Mucosa of stomach (tissue), 1 donor: ENCODE data around the gene CAMK1G.

ENCODE experiments used
- H3K27me3 ChIP-seq: one replicate; pipeline ENCODE4 v1.7.0; 2013; ENCODE audit warnings: mild to moderate bottlenecking, low read length; ENCODE audit not compliant: control insufficient read depth, insufficient read depth
- H3K36me3 ChIP-seq: one replicate; pipeline ENCODE4 v1.7.0; 2013; ENCODE audit warnings: low read length; ENCODE audit not compliant: control insufficient read depth, insufficient read depth
- H3K4me1 ChIP-seq: one replicate; pipeline ENCODE4 v1.7.0; 2013; ENCODE audit warnings: mild to moderate bottlenecking, low read length; ENCODE audit not compliant: control insufficient read depth, insufficient read depth
- H3K4me3 ChIP-seq: one replicate; pipeline ENCODE4 v1.7.0; 2013; ENCODE audit warnings: low read length
- H3K9ac ChIP-seq: one replicate; pipeline ENCODE4 v1.7.0; 2013; ENCODE audit warnings: mild to moderate bottlenecking, low read length, moderate library complexity
- H3K9me3 ChIP-seq: one replicate; pipeline ENCODE4 v1.7.0; 2013; ENCODE audit warnings: mild to moderate bottlenecking, low read length, moderate library complexity; ENCODE audit not compliant: control insufficient read depth
- donor health status: Pancreatic carcinoma.

CAMK1G gene

GRCh38 chr1:209617755-209618154, 34.2 kb downstream of the CAMK1G start:
- Histone ChIP-seq H3K27me3 (no peaks in the 10 kb centered on the region), H3K36me3 (peaks cover 12% of the 10 kb centered on the region), H3K4me3 (no peak overlapping the region), H3K9me3 (no peaks in the 10 kb centered on the region), H3K4me1 (peaks cover 40% of the 10 kb centered on the region), H3K9ac (no peak overlapping the region)

GRCh38 chr1:209618291-209618690, 34.8 kb downstream of the CAMK1G start:
- Histone ChIP-seq H3K4me1 (peaks cover 40% of the 10 kb centered on the region), H3K9me3 (no peaks in the 10 kb centered on the region), H3K9ac (no peak overlapping the region), H3K4me3 (no peak overlapping the region), H3K36me3 (peaks cover 12% of the 10 kb centered on the region), H3K27me3 (no peaks in the 10 kb centered on the region)

GRCh38 chr1:209618756-209619420, 35.4 kb downstream of the CAMK1G start:
- Histone ChIP-seq H3K4me3 (no peak overlapping the region), H3K9me3 (no peaks in the 10 kb centered on the region), H3K36me3 (peaks cover 12% of the 10 kb centered on the region), H3K9ac (no peak overlapping the region), H3K27me3 (no peaks in the 10 kb centered on the region), H3K4me1 (peaks cover 37% of the 10 kb centered on the region)

GRCh38 chr1:209619696-209620486, 36.4 kb downstream of the CAMK1G start:
- H3K36me3 ChIP-seq: peaks cover 8% of the 10 kb centered on the region
- H3K4me3 ChIP-seq: no peak overlapping the region
- no peaks in the 10 kb centered on the region for H3K9me3 ChIP-seq
- peaks cover 34% of the 10 kb centered on the region for H3K4me1 ChIP-seq
- H3K9ac ChIP-seq: no peak overlapping the region
- H3K27me3 ChIP-seq: no peaks in the 10 kb centered on the region

- Histone ChIP-seq H3K36me3 (peaks cover 6% of the 10 kb centered on the region), H3K4me1 (peaks cover 34% of the 10 kb centered on the region), H3K4me3 (no peak overlapping the region), H3K9ac (no peak overlapping the region), H3K27me3 (no peaks in the 10 kb centered on the region), H3K9me3 (no peaks in the 10 kb centered on the region)
Measured at GRCh38 chr1:209620487-209620884, 37.0 kb downstream of the CAMK1G start.

GRCh38 chr1:209621286-209621685, 37.8 kb downstream of the CAMK1G start:
- no peaks in the 10 kb centered on the region for H3K9me3 ChIP-seq
- no peak overlapping the region for H3K4me3 ChIP-seq
- H3K9ac ChIP-seq: no peak overlapping the region
- H3K36me3 ChIP-seq: peaks cover 6% of the 10 kb centered on the region
- H3K27me3 ChIP-seq: no peaks in the 10 kb centered on the region
- peaks cover 34% of the 10 kb centered on the region for H3K4me1 ChIP-seq

- Histone ChIP-seq H3K27me3 (no peaks in the 10 kb centered on the region), H3K9me3 (no peaks in the 10 kb centered on the region), H3K4me3 (no peak overlapping the region), H3K36me3 (peaks cover 10% of the 10 kb centered on the region), H3K4me1 (peaks cover 34% of the 10 kb centered on the region), H3K9ac (no peak overlapping the region)
Measured at GRCh38 chr1:209621741-209622655, 38.5 kb downstream of the CAMK1G start.

- peaks cover 26% of the 10 kb centered on the region for H3K4me1 ChIP-seq
- H3K9ac ChIP-seq: no peak overlapping the region
- no peaks in the 10 kb centered on the region for H3K27me3 ChIP-seq
- no peaks in the 10 kb centered on the region for H3K9me3 ChIP-seq
- H3K36me3 ChIP-seq: peaks cover 14% of the 10 kb centered on the region
- H3K4me3 ChIP-seq: no peak overlapping the region
Measured at GRCh38 chr1:209622841-209623829, 39.6 kb downstream of the CAMK1G start.

GRCh38 chr1:209624558-209625549, 41.3 kb downstream of the CAMK1G start:
- Histone ChIP-seq H3K27me3 (no peaks in the 10 kb centered on the region), H3K9ac (no peak overlapping the region), H3K9me3 (no peaks in the 10 kb centered on the region), H3K4me1 (peaks cover 11% of the 10 kb centered on the region), H3K36me3 (peaks cover 11% of the 10 kb centered on the region), H3K4me3 (no peak overlapping the region)

GRCh38 chr1:209625791-209626285, 42.3 kb downstream of the CAMK1G start:
- Histone ChIP-seq H3K9ac (no peak overlapping the region), H3K36me3 (peaks cover 11% of the 10 kb centered on the region), H3K4me3 (no peak overlapping the region), H3K27me3 (no peaks in the 10 kb centered on the region), H3K9me3 (no peaks in the 10 kb centered on the region), H3K4me1 (peaks cover 1% of the 10 kb centered on the region)
